Activated T-cell treated with anti-CD3 and anti-CD28 coated beads, Interleukin-2, amount 50 U/mL, for 72 hours (primary cell): ENCODE measurements around the gene NFIC. TPM values are rescaled to one million over a fixed set of nuclear protein-coding genes. Genes with fewer than 3 reads are reported as not detected.

Experiments used
- ATAC-seq, 2 donors: fragments of 150-1000 bp; cut with Tn5 transposase; replicated peaks in 1 of 2; 2 replicates each; pipeline ENCODE4 v1.10.0; 2021; ENCODE audit warnings: moderate library complexity in 2 of 2, mild to moderate bottlenecking in 1 of 2
- DNase-seq, 2 donors: peaks; one replicate each; pipeline ENCODE4 v3.0.0; 2021 to 2022; ENCODE audit warnings: mixed read lengths in 1 of 2
- H3K27ac Mint-ChIP-seq: one replicate; pipeline ENCODE4 v1.8.0; 2022; ENCODE audit warnings: mild to moderate bottlenecking, moderate library complexity, mixed read lengths
- H3K27me3 Mint-ChIP-seq: one replicate; pipeline ENCODE4 v1.8.0; 2022; ENCODE audit warnings: low read depth, mixed read lengths
- H3K36me3 Mint-ChIP-seq, 2 donors: one replicate each; pipeline ENCODE4 v1.8.0; 2022; ENCODE audit warnings: mixed read lengths in 2 of 2, mild to moderate bottlenecking in 1 of 2; ENCODE audit not compliant: insufficient read depth in 2 of 2
- H3K4me1 Mint-ChIP-seq: one replicate; pipeline ENCODE4 v1.8.0; 2022; ENCODE audit warnings: low read depth, mixed read lengths
- H3K4me3 Mint-ChIP-seq, 2 donors: one replicate each; pipeline ENCODE4 v1.8.0; 2022; ENCODE audit warnings: mild to moderate bottlenecking in 2 of 2, mixed read lengths in 2 of 2, moderate library complexity in 2 of 2
- H3K9me3 Mint-ChIP-seq, 2 donors: one replicate each; pipeline ENCODE4 v1.8.0; 2022; ENCODE audit warnings: mixed read lengths in 2 of 2
- total RNA-seq, 2 donors: library from RNA; stranded (reverse); gene quantifications; one replicate each; pipeline ENCODE4 v1.2.3, GENCODE V29; 2022

Gene NFIC
- total RNA-seq, 2 donors from 2014 or later = 19.8 to 24.8 TPM

GRCh38 chr19:3480383-3481091, 114.2 kb downstream of the NFIC start, which contains the start of gene SMIM24:
Gene SMIM24 (minus strand): TSS chr19:3480525. CDS start chr19:3480463, 62 bp downstream.
- peak within 1 kb of the TSS in 1 of 2 donors; percentile 10 for H3K4me3 Mint-ChIP-seq
- no peaks in the 10 kb centered on the region for H3K9me3 Mint-ChIP-seq

GRCh38 chr19:3481241-3482090, 115.1 kb downstream of the NFIC start:
- ATAC-seq (no peak), DNase-seq (no peak)
- peaks cover 5% of the 10 kb centered on the region for H3K27me3 Mint-ChIP-seq
- H3K27ac Mint-ChIP-seq = no peak overlapping the region
- no peaks in the 10 kb centered on the region for H3K9me3 Mint-ChIP-seq
- H3K36me3 Mint-ChIP-seq = no peaks in the 10 kb centered on the region
- H3K4me3 Mint-ChIP-seq = no peak overlapping the region
- H3K4me1 Mint-ChIP-seq = peaks cover 8% of the 10 kb centered on the region

More at GRCh38 chr19:3480383-3481091, 114.2 kb downstream of the NFIC start, which contains the start of gene SMIM24:
- no peak within 1 kb of the TSS for H3K27ac Mint-ChIP-seq
- H3K36me3 Mint-ChIP-seq = no peaks in the 10 kb centered on the region
- peaks cover 8% of the 10 kb centered on the region for H3K4me1 Mint-ChIP-seq
- H3K27me3 Mint-ChIP-seq = peaks cover 5% of the 10 kb centered on the region
- no peak for DNase-seq
- no peak for ATAC-seq

GRCh38 chr19:3482507-3483225, 116.3 kb downstream of the NFIC start:
- Mint-ChIP-seq H3K27me3 (peaks cover 5% of the 10 kb centered on the region), H3K36me3 (no peaks in the 10 kb centered on the region), H3K4me1 (peaks cover 8% of the 10 kb centered on the region), H3K4me3 (no peak overlapping the region), H3K9me3 (no peaks in the 10 kb centered on the region), H3K27ac (no peak overlapping the region)
- ATAC-seq (no peak), DNase-seq (no peak)

- no peak for DNase-seq
- Mint-ChIP-seq H3K36me3 (no peaks in the 10 kb centered on the region), H3K27ac (no peak within 1 kb of the TSS), H3K4me1 (peaks cover 3% of the 10 kb centered on the region), H3K9me3 (no peaks in the 10 kb centered on the region), H3K27me3 (peaks cover 1% of the 10 kb centered on the region), H3K4me3 (no peak within 1 kb of the TSS)
- no peak for ATAC-seq
Measured at GRCh38 chr19:3483226-3483628, 116.8 kb downstream of the NFIC start, which contains the start of gene SMIM44. Gene SMIM44 (minus strand): TSS chr19:3483441. CDS start chr19:3483403, 38 bp downstream.

GRCh38 chr19:3491396-3492119, 125.2 kb downstream of the NFIC start:
- Mint-ChIP-seq H3K27me3 (no peaks in the 10 kb centered on the region), H3K9me3 (no peaks in the 10 kb centered on the region), H3K4me3 (no peak overlapping the region), H3K27ac (no peak overlapping the region), H3K36me3 (peaks cover 0 to 8% of the 10 kb centered on the region in 2 donors), H3K4me1 (peaks cover 7% of the 10 kb centered on the region)
- no peak for ATAC-seq
- no peak for DNase-seq

- Mint-ChIP-seq H3K27me3 (no peaks in the 10 kb centered on the region), H3K36me3 (peaks cover 0 to 8% of the 10 kb centered on the region in 2 donors), H3K4me3 (no peak overlapping the region), H3K4me1 (peaks cover 7% of the 10 kb centered on the region), H3K9me3 (no peaks in the 10 kb centered on the region), H3K27ac (no peak overlapping the region)
- DNase-seq = no peak
- ATAC-seq = no peak
Measured at GRCh38 chr19:3492131-3492839, 125.9 kb downstream of the NFIC start.

- Mint-ChIP-seq H3K9me3 (no peaks in the 10 kb centered on the region), H3K4me3 (no peak overlapping the region), H3K27me3 (no peaks in the 10 kb centered on the region), H3K27ac (no peak overlapping the region), H3K4me1 (peaks cover 9% of the 10 kb centered on the region), H3K36me3 (peaks cover 0 to 8% of the 10 kb centered on the region in 2 donors)
- ATAC-seq (no peak), DNase-seq (no peak)
Measured at GRCh38 chr19:3492919-3493318, 126.5 kb downstream of the NFIC start.

- no peaks in the 10 kb centered on the region for H3K9me3 Mint-ChIP-seq
- no peaks in the 10 kb centered on the region for H3K27me3 Mint-ChIP-seq
- peaks cover 16% of the 10 kb centered on the region for H3K4me1 Mint-ChIP-seq
Measured at GRCh38 chr19:3493651-3494050, 127.3 kb downstream of the NFIC start.

GRCh38 chr19:3494051-3494450, 127.7 kb downstream of the NFIC start:
- H3K9me3 Mint-ChIP-seq = no peaks in the 10 kb centered on the region
- H3K27me3 Mint-ChIP-seq = no peaks in the 10 kb centered on the region
- peaks cover 20% of the 10 kb centered on the region for H3K4me1 Mint-ChIP-seq
- DNase-seq (peak; percentile 45 to 59), ATAC-seq (peak; percentile 79 to 80)
- H3K27ac Mint-ChIP-seq = no peak overlapping the region
- H3K36me3 Mint-ChIP-seq = peaks cover 0 to 11% of the 10 kb centered on the region in 2 donors
- peak overlapping the region; percentile 20 to 54 for H3K4me3 Mint-ChIP-seq

More at GRCh38 chr19:3493651-3494050, 127.3 kb downstream of the NFIC start:
- Mint-ChIP-seq H3K27ac (no peak overlapping the region), H3K4me3 (no peak overlapping the region), H3K36me3 (peaks cover 0 to 11% of the 10 kb centered on the region in 2 donors)
- DNase-seq = no peak
- ATAC-seq = no peak

GRCh38 chr19:3494559-3494958, 128.2 kb downstream of the NFIC start:
- peaks cover 25% of the 10 kb centered on the region for H3K4me1 Mint-ChIP-seq

GRCh38 chr19:3496392-3497273, 130.2 kb downstream of the NFIC start:
- Mint-ChIP-seq H3K27me3 (no peaks in the 10 kb centered on the region), H3K36me3 (peaks cover 1 to 11% of the 10 kb centered on the region in 2 donors), H3K4me3 (no peak overlapping the region), H3K9me3 (no peaks in the 10 kb centered on the region), H3K4me1 (peaks cover 37% of the 10 kb centered on the region), H3K27ac (no peak overlapping the region)
- no peak for DNase-seq
- no peak for ATAC-seq

More at GRCh38 chr19:3494559-3494958, 128.2 kb downstream of the NFIC start:
- no peaks in the 10 kb centered on the region for H3K9me3 Mint-ChIP-seq
- no peak overlapping the region for H3K27ac Mint-ChIP-seq
- H3K27me3 Mint-ChIP-seq = no peaks in the 10 kb centered on the region
- ATAC-seq (peak; percentile 68 to 74), DNase-seq (peak; percentile 39 to 57)
- H3K36me3 Mint-ChIP-seq = peaks cover 0 to 11% of the 10 kb centered on the region in 2 donors
- H3K4me3 Mint-ChIP-seq = peak overlapping the region; percentile 20 to 54
